HG03342 (cell line): ENCODE results near the gene OR4F17.
"Not testable (repeated sequence)": the region's sequence is repeated elsewhere in the genome, so short reads cannot be mapped to it uniquely, and the experiment has no call there.

Experiments
- ATAC-seq: cut with Tn5 transposase; IDR thresholded peaks from one replicate; pipeline ENCODE4 v1.9.1; 2021; ENCODE audit warnings: mild to moderate bottlenecking, moderate library complexity; ENCODE audit not compliant: unreplicated experiment

The OR4F17 gene

GRCh38 chr19:106804-107203 lies at the start of gene OR4F17:
Gene OR4F17, plus strand, starts transcription at chr19:107104. Its CDS starts 3,575 bp downstream, at chr19:110679.
- ATAC-seq: not testable (repeated sequence)

- ATAC-seq: not testable (repeated sequence)
Measured at GRCh38 chr19:70793-71192, 36.1 kb upstream of the OR4F17 start.

- not testable (repeated sequence) for ATAC-seq
Measured at GRCh38 chr19:82864-83263, 24.0 kb upstream of the OR4F17 start.

- ATAC-seq: not testable (repeated sequence)
Measured at GRCh38 chr19:83626-84025, 23.3 kb upstream of the OR4F17 start.

GRCh38 chr19:90678-91077 lies 16.2 kb upstream of the OR4F17 start:
- ATAC-seq: not testable (repeated sequence)

- not testable (repeated sequence) for ATAC-seq
Measured at GRCh38 chr19:94794-95193, 12.1 kb upstream of the OR4F17 start.

- ATAC-seq: not testable (repeated sequence)
Measured at GRCh38 chr19:97647-98046, 9.3 kb upstream of the OR4F17 start.

GRCh38 chr19:120443-121140 lies 13.7 kb downstream of the OR4F17 start:
- ATAC-seq: not testable (repeated sequence)
